SKM-1 (cell line): ENCODE results near the gene PIK3C2G.
"Not testable (repeated sequence)": the region's sequence is repeated elsewhere in the genome, so short reads cannot be mapped to it uniquely, and the experiment has no call there.

Experiments
- DNase-seq: peaks from one replicate; lab custom pipeline; 2025; ENCODE audit not compliant: unreplicated experiment; lab: John Stamatoyannopoulos, UW

The PIK3C2G gene

GRCh38 chr12:18631339-18631738, 370.0 kb downstream of the PIK3C2G start:
- DNase-seq: no peak

GRCh38 chr12:18632848-18633247, 371.5 kb downstream of the PIK3C2G start:
- no peak for DNase-seq

DNA sequence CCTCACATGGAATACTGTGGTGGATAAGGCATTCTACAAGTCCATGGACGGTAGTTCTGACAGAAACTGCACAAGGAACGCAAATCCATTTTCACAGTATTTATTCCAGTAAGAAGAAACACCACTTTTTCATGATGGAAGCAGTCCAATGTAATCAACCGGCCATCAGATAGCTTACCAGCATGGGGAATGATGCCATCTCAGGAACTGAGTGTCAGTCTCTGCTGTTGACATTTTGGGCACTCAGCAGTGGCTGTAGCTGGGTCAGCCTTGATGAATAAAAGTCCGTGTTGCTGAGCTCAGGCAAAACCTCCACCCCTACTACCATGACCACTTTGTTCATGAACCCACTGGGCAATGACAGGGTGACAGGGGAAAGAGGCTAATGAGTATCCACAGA, 373.1 kb downstream of the PIK3C2G start:
- DNase-seq: no peak

GRCh38 chr12:18640321-18640955, 379.1 kb downstream of the PIK3C2G start:
- DNase-seq: no peak

DNA sequence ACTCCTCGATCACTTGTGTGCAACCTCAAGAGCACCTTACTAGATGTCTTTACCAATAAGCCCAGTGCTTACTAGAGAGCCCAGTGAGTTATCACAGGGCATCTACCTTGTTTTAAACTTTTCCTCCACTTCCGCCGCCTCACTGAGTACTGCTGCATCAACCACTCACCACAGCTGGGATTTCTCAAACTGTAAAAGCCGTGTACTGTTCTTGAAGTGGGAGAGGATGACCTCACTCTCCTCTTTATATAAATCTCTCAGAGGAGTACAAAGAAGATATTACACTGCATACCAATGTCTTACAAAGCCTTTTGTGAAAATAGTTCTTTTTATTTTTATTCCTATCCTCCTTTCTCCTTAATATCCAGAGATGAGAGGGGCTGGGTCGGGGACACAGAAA, 382.4 kb downstream of the PIK3C2G start:
- DNase-seq: no peak

DNA sequence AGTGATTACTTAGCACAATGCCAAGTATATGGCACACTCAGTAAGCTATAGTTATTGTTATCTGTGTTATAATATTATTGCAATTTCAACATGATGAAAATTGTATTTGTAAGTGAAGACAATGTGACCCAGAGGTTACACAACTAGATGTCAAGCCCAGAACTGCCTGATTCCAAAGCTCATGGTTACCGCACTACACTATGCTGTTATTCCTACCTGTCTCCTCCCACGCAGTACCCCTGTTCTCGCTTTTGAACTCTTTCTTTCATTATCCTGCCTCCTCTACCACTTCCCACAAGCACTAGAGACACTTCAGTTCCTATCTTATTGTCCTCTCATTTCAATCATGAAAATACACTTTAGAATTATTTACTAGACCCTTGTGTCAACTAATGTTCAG, 383.2 kb downstream of the PIK3C2G start:
- DNase-seq: no peak

- DNase-seq: no peak
Observed at GRCh38 chr12:18646286-18646890, 385.1 kb downstream of the PIK3C2G start.

- no peak for DNase-seq
Observed at GRCh38 chr12:18651525-18651924, 390.2 kb downstream of the PIK3C2G start.

- no peak for DNase-seq
Observed at GRCh38 chr12:18652596-18652995, 391.3 kb downstream of the PIK3C2G start.

DNA sequence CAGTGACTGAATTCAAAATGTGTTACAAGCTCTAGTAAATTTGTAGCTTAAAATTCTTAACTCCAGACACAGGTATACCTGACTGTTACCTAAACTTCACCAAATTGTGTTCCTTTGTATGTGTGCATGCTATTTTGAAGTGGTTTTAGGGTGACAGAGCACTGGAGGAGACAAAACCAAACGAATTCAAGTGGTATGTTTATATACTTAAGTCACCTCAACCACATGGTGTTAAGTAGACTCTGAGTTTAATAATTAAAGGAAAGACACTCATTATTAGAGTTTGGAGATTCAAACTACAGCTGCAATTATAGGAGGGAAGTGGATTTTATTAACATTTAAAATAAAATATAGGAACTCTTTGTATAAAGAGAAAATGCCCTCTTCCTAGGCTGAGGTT, 392.1 kb downstream of the PIK3C2G start:
- no peak for DNase-seq

- no peak for DNase-seq
Observed at GRCh38 chr12:18655351-18655750, 394.0 kb downstream of the PIK3C2G start.

DNA sequence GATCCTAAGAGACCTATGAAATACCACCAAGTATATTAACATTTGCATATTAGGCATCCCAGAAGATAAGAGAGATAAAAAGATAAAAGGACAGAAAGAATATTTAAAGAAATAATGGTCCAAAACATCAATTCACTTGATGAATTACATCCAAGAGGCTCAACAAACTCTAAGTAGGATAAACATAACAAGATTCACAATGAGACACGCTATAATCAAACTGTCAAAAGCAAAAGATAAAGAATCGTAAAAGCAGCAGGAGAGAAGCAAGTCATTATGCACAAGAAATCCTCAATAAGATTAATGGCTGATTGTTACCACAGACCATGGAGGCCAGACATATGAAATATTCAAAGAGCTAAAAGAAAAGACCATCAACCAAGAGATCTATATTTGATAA, 396.9 kb downstream of the PIK3C2G start:
- no peak for DNase-seq

- DNase-seq: no peak
Observed at GRCh38 chr12:18658829-18659228, 397.5 kb downstream of the PIK3C2G start.

- DNase-seq: no peak
Observed at GRCh38 chr12:18676141-18676540, 414.8 kb downstream of the PIK3C2G start.

- no peak for DNase-seq
Observed at GRCh38 chr12:18676996-18677588, 415.8 kb downstream of the PIK3C2G start.

DNA sequence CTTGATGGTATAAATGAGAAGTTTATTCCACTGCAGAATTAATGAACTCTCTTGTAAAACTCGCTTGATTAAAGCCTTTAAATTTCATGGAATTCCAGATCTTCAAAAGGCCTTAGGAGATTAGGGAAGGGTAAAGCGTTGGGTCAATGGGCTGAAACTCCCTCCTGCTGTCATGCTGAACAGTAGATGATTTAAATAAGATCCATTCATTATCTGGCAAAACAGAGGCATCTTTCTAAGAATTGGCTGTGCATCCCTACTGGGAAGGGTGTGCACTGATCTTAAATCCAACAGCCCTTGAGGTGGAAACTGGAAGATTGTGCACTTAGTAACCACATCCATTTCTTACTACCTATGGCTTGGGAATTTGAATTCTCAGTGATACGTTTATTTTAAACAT, 420.5 kb downstream of the PIK3C2G start:
- no peak for DNase-seq

DNA sequence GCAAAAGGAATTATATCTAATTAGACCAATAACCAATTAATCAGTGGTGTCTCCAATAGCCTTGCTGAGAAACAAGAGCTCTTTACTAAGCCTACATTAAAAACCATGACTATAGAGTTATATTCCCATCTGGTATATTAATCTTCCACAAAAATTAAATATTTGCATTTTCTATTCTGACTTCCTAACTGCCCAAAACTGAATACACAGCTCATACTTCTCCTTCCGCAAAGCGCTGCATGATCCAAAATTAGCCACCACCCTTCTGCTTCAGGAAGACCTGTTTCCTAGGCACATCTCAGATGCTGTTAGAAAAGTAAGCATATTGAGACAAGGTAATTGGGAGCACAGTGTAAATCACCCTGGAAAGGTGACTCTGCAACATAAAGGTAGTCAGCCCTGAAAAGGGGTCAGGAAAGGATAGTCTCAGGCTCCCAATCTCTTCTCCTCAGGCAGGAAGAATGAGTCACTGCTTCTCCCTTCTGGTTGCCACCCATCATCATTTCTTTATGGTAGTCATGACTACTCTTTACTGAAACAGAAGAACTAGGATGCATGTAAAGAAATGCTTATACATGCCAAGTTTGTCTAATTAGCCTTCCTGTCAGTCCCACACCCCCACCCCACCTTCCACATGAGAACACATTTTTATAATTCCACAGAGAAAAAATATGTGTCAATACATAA, 422.2 kb downstream of the PIK3C2G start:
- no peak for DNase-seq

DNA sequence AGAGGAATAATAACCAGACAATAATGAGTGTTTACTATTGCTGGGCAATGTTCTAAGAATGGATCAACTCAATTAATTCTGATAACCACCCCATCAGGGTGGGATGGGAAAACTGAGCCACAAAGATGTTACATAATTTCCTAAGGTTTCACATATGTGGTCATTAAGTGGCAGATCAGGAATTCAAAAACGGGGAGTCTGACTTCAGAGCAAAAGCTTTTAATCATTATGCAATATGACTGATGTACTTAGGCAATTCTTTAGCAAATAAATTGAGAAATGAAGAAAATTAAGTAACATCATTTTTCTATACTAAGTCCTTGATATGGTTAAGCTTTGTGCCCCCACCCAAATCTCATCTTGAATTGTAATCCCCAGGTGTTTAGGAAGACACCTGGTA, 423.1 kb downstream of the PIK3C2G start:
- DNase-seq: no peak

GRCh38 chr12:18689771-18690170, 428.5 kb downstream of the PIK3C2G start:
- DNase-seq: no peak

- DNase-seq: no peak
Observed at GRCh38 chr12:18690653-18691052, 429.3 kb downstream of the PIK3C2G start.

DNA sequence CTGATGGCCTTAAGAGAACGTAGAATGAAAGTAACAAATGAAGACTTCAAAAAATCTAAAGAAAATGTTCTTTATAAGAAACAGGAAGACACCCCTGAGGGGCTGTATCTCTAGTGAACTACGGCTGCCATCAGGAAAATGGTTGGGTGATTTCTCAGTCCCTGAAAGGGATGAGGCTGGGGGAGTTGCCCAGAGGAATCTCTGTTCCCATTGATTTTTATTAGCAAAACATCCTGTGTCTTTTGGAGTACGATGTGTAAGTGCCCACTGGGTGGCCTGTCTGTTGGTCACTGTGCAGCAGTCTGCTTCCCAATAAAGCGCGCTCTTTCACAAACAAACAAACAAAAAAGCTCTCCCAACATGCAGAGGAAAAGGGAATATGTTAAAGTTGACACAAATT, 432.7 kb downstream of the PIK3C2G start:
- DNase-seq: not testable (repeated sequence)

- no peak for DNase-seq
Observed at GRCh38 chr12:18696971-18697602, 435.8 kb downstream of the PIK3C2G start.
